Activated CD8-positive, alpha-beta memory T cell treated with anti-CD3 and anti-CD28 coated beads, Interleukin-2, amount 50 U/mL, for 48 hours (primary cell): ENCODE measurements around the gene BRD3OS.

ENCODE experiments used
- DNase-seq: peaks from one replicate; pipeline ENCODE4 v3.0.0-alpha.2; 2020

The BRD3OS gene

GRCh38 chr9:134007150-134007549 lies 18.1 kb upstream of the BRD3OS start:
- no peak for DNase-seq

- DNase-seq, result no peak
Observed at GRCh38 chr9:134007571-134007970, 17.7 kb upstream of the BRD3OS start.

DNA sequence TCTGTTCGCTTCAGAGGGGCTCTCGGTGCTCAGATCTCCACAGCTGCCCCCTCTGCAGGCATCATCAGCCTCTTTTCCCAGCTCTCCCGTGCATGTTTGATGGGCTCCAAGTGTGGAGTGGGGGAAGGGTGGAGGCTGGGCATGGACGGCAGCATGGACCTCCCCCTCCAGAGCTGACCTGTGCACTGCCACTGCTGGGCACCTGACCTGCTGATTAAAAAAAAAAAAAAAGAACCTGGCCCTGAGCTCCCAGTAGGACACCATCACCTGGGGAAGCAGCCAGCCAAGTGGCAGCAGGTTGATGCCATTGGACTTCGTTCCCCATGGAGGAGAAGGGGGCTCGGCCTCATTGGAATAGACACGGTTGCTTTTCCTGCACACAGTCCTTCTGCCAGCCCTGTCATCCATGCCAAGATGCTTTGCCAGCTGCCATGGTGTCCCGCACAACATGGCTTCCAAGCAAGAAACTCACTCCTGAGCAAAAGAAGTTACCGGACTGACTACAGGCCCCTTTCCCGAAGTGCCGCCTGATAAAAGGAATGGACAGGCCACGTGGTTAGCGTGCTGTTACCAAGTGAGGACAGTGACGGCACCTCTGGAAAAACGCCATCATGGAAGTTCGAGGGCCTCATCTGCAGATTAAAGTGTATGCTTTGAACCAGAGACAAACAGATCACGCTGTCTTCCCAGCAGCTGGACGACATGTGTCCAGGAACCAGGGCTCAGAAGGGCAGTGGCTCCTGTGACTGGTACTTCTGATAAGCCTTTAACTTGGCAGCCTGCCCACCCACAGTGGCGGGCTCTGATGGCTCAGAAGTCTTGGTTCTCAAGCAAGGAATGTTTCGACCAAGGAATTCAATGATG lies 14.7 kb upstream of the BRD3OS start:
- DNase-seq, result no peak

DNA sequence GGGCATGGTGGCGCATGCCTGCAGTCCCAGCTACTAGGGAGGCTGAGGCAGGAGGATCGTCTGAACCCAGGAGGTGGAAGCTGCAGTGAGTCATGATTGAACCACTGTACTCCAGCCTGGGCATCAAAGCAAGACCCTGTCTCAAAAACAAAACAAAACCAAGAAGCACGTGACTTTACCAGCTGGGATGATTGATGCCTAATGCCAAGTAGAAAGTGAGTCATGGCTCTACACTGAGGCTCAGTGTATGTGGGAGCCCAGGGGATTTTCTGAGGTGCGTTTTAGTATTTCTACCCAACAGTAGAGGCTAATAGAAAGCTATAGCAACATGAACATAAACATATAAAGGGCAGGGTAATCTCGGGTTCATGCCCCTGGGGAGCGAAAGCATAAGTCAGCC lies 13.9 kb upstream of the BRD3OS start:
- no peak for DNase-seq

- DNase-seq, result no peak
Observed at GRCh38 chr9:134014946-134015345, 10.3 kb upstream of the BRD3OS start.

DNA sequence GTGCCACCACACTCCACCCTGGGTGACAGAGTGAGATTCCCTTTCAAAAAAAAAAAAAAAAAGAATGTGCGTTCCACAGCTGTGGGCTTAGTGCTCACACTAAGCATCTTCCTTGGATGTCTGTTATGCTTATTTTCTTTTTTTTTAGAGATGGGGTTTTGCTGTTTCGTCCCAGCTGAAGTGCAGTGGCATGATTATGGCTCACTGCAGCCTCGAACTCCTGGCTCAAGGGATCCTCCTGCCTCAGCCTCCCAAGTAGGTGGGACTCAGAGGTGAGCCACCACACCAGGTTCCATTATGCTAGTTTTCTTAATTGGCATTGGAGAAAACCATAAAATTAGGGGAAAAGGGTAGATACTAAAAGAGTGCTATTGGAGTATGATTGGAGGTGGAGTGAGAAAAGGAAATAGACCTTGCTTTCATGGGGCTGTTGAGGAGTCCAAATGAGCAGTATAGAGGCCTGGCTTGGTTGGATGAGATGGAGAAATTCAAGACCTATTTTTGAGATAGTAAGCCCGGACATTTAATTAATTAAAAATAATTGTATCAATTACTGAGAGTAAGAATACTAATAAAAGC lies 978 bp upstream of the BRD3OS start:
- DNase-seq, result no peak

GRCh38 chr9:134025606-134026541 lies 593 bp downstream of the BRD3OS start:
- DNase-seq, result peak; percentile 83

GRCh38 chr9:134026581-134026980 lies 1.3 kb downstream of the BRD3OS start:
- no peak for DNase-seq

- DNase-seq, result no peak
Observed at GRCh38 chr9:134026981-134027380, 1.7 kb downstream of the BRD3OS start.

DNA sequence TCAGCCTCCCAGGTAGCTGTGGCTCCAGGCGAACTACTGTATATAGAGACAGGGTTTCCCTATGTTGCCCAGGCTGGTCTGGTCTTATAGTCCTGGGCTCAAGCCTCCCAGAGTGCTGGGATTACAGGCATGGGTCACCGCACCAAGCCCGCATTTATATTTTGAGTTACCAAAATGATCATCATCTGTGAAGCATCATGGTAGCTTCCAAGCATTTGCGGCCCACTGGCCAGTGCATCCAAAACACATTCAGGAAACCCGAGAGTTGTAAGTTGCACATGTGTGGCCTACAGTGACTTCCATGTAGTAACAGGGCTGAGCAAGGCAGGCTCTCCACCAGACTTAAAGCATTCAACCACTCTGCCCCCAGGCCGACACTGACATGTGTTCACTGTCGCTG lies 2.3 kb downstream of the BRD3OS start:
- DNase-seq, result no peak

GRCh38 chr9:134028076-134028475 lies 2.8 kb downstream of the BRD3OS start:
- DNase-seq, result no peak

GRCh38 chr9:134028575-134029247 lies 3.4 kb downstream of the BRD3OS start:
- no peak for DNase-seq

DNA sequence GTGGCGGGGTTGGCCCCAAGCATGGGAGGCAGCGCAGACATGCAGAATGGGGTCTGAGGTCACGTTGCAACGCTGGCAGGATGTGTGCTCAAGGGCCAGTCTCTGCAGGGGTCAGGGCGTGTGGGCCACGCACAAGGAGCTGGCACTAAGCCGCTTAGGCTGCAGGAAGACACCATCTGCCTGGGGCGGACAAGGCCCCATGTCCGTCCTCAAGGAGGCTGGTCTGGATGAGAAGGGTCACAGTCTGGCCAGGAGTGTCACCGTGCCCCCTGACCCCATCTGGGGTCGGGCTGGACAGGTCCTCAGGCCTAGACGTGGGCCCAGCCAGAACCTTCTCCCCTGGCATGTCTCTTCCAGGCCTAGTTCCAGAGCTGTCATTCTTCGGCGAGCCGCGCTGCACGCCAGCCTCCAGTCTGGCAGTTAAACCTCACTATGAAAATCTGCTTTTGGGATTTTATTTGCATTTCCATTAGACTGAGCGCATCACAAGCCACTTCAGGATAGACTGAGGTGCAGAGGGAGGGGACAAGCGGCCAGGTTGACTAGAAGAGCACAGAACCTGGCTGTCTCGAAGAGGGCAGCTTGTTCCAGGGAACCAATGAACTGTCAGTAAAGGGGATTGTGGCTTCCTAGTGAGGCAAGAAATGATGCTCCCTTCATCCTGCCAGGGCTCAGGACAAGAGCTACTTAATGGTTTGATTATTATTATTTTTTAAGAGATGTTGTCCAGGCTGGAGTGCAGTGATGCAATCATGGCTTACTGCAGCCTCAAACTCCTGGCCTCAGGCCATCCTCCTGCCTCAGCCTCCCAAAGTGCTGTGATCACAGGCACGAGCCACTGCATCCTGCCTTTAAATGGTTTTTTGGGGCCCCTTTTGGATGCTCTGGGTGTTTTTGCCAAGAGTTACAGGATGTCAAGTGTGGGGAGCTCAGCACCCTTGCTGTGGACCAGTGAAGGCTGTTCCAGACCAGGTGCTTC lies 4.3 kb downstream of the BRD3OS start:
- no peak for DNase-seq

- DNase-seq, result no peak
Observed at GRCh38 chr9:134030821-134031470, 5.7 kb downstream of the BRD3OS start.

GRCh38 chr9:134031783-134032182 lies 6.5 kb downstream of the BRD3OS start:
- DNase-seq, result no peak

DNA sequence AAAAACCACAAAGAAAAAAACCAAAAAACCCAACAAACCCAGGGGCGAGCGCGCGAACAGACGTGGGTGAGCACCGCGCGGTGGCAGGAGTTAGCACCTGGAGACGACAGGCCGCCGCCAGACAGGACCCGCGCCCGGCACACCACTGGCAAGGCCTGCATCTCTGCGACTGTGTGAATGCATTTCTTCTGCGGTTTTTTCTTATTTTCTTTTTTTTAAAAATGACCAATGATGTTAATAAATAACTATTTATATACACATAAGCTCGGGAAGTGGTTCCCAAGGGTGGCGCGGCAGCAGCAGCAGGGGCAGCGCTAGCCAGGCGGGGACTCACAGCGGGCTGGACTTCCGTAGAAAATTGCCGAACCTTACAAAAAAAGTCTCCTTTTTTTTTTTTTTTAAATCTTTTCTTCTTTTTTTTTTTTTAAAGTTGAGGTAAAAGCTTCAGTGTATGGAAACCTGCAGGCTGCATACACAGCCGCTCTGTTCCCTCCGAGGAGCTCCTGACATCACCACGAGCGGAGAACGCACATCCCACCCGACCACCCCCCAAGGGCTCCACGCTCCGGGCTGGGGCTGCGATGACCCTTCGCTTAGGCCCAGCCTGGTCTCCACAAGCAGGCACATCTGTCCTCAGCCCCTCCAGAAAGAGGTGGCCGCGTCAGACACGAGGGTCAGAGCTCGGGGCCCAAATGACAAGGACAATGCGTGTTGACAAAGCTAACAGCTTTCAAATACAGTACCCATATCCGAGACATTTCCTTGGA lies 7.4 kb downstream of the BRD3OS start:
- DNase-seq, result no peak

- no peak for DNase-seq
Observed at GRCh38 chr9:134033516-134034214, 8.4 kb downstream of the BRD3OS start.

GRCh38 chr9:134034215-134035040 lies 9.1 kb downstream of the BRD3OS start:
- DNase-seq, result no peak
